Stimulated activated CD4-positive, alpha-beta T cell treated with anti-CD3 and anti-CD28 coated beads, TNF-alpha, amount 100 ng/mL, for 4 hours (primary cell): ENCODE results near the gene ZFHX2.
A peak's percentile ranks its signal among the peaks of the same experiment; 100 is the strongest.

Experiments
- DNase-seq, 3 experiments: peaks; one replicate each; pipeline ENCODE4 v3.0.0-alpha.2; 2020; ENCODE audit warnings: low read depth in 3 of 3

ZFHX2 gene

DNA sequence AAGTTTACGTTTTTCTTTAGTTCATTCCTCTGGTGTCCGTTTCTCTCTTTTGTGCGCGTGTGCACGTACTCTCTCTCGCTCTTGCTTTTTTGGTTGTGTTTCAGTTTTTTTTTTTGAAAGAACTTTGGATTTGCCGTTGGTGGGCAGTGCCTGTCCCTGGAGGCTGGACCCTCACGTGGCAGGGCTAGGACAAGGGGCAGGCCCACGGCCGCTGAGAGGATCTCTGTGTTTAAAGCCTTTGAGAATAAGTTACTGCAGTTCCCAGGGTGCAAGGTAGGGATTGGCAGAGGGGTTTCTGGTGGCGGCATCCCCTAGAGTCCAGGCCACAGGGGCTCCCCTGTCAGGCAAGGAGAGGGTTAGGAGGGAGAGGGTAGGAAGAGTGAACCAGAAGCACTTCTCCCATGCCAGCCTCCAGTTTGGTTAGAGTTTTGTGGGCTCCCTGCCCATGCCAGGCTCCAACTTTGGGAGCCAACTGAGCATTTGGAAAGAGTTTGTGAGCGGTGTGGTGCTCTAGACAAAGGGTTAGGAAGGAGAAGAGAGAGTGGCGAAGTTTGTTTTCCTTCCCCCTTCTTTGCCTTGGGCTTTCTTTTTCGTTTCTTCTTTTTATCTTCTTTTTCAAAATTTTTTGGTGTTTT, 30.5 kb downstream of the ZFHX2 start:
- DNase-seq, result no peak

DNA sequence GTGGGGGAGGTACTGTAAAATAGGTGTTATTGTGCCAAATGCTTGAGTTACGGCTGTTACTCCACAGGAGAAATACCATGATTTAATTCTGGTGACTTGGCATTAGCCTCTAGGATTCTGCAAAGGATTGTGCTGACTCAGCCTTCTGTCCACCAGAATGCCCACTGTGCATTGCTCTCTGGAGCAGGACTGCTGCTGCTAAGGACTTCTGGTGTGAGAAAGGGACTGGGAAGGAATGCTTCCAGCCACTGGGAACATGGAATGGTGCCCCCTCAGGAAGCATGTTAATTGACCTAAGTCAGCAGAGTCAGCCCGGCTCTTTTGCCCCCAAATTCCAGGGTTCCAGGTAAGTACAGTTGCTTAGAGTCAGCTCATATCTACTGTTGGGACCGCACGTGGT, 32.9 kb downstream of the ZFHX2 start:
- DNase-seq, result no peak

- DNase-seq, result no peak
Measured at GRCh38 chr14:23517650-23518326, 33.8 kb downstream of the ZFHX2 start.

DNA sequence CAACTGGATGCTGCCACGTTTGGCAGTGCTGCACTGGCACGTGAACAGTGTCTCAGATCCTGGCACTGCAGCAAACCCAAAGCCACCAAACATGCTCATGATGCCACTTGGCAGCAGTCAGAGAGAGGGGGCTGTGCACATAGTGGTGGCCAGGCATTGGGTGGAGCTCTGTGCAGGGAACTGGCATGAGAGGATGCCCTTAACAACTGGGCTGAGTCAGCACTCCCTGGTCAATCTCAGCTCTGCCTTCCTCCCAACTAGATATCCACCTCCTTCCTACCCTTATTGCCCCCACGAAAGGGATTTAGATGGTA, 37.0 kb downstream of the ZFHX2 start:
- no peak for DNase-seq

DNA sequence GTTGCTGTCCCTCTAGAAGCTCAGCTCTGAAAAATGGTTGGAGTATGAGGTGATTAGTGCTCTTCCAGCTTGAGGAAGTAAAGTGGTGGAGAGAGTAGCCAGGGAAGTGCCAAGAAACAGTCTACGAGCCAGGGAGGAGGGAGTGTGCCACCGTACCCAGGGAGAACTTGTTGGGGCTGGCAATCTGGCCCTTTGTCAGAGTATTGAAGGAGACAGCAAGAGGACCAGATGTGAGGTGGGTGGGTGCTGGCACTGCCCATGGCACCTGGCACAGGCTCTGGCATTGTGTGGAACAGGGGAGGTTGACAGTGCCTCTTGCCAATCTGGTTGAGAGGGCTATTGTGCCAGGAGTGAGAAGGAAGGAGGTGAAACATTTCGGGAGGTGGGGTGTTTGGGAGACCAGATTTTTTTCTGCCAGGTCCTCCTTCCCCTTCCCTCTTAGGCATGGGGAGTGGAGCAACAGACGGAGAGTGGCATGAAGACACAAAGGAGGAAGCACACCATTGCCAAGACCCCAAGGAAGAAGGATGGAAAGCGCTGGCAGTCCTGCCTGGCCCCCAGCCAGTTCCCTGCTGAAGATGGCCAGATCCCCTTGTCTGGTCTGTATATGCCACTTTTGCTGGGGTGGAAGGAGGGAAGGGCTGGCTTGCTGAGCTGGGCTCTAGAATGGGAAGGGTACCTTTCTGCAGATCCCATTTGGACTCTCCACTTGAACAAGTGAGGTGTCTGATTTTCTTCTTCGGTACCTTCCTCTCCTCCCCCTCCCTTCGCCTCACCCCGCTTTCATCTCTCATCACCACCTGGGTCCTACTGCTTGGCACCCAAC, 37.5 kb downstream of the ZFHX2 start:
- no peak for DNase-seq

GRCh38 chr14:23513005-23513817, 38.4 kb downstream of the ZFHX2 start:
- DNase-seq, result no peak

- no peak for DNase-seq
Measured at GRCh38 chr14:23512156-23512555, 39.4 kb downstream of the ZFHX2 start.

GRCh38 chr14:23494223-23494622, 57.3 kb downstream of the ZFHX2 start:
- no peak for DNase-seq

DNA sequence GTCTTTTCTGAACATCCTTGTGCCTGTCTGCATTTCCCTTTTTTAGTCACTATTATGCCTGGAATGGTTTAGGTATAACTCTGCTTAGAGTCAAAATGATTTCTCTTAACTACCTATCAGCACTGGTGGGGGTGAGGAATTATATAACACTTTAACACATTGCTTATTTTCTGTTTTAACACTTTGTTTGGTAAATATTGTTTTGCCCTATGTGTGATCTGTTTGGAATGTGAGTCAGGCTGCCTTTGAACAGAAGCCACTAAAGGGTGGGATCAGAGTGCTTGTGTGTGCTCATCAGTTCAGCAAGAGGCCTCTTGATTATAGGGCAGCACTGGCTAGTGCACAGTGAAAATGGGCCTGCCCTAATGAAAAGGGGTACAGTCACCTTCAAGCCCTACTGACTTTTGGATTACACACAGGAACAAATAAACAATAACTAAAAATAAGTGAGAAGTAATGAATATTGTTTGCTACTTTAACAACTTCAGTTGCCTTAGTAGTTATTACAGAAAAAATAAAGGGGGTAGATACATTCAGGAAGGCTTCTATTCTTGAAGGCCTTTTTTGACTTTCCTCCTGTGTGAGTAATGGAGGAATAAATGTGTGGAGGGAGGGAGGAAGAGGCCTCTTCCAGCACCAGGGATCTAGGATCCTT, 58.8 kb downstream of the ZFHX2 start:
- DNase-seq, result no peak

DNA sequence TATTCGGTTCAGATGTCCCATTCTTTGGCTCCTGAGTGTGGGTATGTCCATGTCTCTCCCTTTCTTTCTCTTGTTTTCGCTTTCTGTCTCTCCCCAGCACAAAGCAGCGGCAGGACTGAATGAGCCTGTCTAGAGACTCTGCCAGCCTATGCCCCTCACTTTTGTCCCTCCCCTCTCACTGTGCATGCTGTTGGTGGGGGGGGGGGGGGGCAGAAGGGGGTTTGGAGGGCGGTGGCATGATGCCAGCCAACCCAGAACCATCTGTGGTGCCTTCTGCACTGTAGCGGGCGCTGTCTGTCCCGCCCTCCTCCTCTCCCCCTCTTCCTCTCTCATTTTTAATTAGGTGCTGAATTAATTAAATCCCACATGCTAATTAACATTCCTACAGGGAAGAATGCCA, 64.3 kb downstream of the ZFHX2 start:
- DNase-seq, result no peak

GRCh38 chr14:23486036-23486435, 65.5 kb downstream of the ZFHX2 start:
- no peak for DNase-seq

- DNase-seq, result no peak
Measured at GRCh38 chr14:23485326-23485725, 66.2 kb downstream of the ZFHX2 start.

DNA sequence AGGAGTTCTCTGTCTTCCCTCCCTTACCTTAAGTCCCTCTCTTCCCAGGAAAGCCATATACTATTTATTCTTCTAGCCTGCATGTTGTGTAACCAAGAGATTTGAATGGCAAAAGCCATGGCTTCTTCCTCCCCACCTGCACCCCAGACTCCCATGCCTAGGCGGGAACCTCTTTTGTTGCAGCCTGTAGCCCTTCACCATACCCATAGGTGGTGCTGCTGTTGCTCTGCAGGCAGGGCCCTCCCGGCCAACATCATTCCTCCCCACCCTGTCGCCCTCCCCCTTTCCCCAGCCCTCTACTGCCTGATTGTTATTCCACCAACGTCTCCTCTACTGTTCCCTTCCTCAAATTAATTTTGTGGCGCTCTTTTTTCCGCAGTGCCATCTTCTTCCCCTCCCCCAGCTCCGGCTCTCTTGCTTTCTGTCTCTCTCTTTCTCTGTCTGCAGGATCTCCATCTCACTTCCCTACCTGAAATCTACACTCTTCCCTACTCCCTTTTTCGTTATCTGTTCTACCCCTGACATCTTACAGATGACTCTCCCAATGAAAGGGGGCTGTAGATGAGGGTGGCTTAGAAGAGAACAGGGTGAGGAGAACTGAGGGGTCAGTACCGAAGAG, 68.2 kb downstream of the ZFHX2 start:
- DNase-seq, result no peak

GRCh38 chr14:23482823-23483148, 68.8 kb downstream of the ZFHX2 start:
- DNase-seq, result no peak

DNA sequence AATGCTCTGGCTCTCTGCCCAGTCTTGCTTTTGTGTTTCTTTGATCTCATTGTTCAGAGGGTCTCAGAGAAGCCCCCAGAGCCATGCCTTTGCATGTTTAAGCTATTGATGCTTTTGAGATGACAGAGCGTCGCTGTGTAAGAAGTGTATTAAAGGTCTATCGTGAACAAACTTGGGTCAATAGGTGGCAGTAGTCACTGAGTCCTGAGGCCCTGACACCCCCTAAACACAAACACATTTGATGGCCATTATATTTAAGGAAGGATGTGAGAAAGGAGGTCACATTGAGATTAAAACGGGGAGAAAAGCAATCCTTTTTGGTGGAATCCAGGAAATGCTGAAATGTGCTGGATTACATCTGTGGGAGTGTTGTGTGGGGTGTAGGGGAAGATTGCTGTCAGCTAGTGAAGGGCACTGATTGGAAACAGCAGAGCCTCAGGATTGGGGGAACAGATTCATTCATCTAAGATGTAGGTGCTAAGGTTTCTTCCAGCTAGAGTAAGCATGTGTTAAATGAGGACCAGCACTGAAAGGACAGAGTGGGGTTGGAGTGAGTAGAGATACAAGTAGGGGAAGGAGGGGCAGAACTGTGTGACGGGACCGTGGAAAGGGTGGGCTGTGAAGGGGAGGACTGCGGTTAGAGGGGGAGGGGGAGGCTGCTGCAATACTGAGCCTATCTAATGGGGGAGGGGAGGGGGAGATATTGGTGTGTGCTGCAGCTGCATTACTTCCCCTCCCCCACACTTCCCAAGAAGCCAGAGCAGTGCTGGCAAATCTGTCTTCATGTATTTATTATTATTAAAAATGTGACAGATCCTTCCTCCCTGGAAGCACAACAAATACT, 69.4 kb downstream of the ZFHX2 start:
- no peak for DNase-seq

DNA sequence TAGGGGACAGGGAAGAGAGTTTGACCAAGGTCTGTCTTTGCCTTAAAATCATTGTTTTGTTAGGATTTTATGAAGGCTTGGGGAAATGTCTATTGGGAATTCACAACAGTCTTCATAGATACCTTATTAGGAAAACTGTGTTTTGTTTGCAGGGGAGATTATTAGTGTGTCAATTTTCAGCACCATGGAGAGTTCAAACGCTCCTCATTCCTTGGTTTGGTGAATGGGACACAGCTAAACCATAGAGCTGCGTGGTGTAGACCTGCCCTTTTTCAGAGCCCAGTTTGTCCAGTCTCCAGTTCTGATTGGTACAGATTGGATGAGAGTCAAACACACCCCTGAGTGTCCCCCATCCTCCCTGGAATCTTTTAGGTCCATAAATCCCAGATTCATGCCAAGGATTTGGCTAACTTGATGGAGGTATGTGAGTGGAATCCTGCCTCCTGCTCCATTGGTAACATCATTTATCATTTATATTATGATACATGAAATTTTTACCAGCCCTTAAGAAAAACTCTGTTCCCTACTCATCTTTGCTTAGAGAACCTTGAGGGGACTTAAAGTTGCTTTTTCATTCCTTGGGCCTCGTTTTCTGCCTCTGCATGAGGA, 70.1 kb downstream of the ZFHX2 start:
- DNase-seq, result no peak

- peak; percentile 23 to 47 (median 44) for DNase-seq
Measured at GRCh38 chr14:23478109-23478759, 73.3 kb downstream of the ZFHX2 start.

- no peak for DNase-seq
Measured at GRCh38 chr14:23470947-23471346, 80.6 kb downstream of the ZFHX2 start.
